ENCODE results near the gene PFKFB1. TPM values are rescaled to one million over a fixed set of nuclear protein-coding genes. Genes with fewer than 3 reads are reported as not detected.

The PFKFB1 gene
- total RNA-seq, result 0.58 TPM in 1 of 2 replicates, not detected in the other

DNA sequence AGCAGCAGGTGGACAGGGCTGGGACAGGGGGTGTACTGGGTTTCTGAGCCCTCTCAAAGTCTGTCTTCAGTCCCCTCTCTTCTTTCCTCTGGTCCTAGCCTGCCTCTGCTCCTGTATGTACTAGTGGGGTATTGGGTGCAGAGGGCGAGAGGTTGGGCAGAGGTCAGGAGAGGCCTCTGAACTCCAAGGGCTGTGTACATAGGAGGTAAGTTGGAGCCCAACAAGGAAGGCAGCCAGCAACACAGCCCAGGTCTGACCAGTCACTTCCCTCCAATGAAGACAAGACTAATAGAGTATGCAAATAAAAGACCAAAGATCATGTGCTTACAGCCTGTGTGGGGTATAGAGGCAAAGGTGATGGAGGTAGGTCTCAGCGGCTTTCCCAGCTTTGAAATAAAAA, at the start of gene PFKFB1:
Gene PFKFB1, minus strand, starts transcription at position 90 of the 400 bp plus-strand sequence. CDS start 181 bp downstream, outside the sequence.
- TF ChIP-seq, protein P1, sequence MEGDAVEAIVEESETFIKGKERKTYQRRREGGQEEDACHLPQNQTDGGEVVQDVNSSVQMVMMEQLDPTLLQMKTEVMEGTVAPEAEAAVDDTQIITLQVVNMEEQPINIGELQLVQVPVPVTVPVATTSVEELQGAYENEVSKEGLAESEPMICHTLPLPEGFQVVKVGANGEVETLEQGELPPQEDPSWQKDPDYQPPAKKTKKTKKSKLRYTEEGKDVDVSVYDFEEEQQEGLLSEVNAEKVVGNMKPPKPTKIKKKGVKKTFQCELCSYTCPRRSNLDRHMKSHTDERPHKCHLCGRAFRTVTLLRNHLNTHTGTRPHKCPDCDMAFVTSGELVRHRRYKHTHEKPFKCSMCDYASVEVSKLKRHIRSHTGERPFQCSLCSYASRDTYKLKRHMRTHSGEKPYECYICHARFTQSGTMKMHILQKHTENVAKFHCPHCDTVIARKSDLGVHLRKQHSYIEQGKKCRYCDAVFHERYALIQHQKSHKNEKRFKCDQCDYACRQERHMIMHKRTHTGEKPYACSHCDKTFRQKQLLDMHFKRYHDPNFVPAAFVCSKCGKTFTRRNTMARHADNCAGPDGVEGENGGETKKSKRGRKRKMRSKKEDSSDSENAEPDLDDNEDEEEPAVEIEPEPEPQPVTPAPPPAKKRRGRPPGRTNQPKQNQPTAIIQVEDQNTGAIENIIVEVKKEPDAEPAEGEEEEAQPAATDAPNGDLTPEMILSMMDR (conservative IDR thresholded peaks at IDR 0.05; ENCODE audit: low read depth, low read length), result no peak
- DNase-seq (ENCODE audit: low read depth), result no peak
- H3K4me3 ChIP-seq (ENCODE audit: low read depth, low read length), result no peak within 1 kb of the TSS

GRCh38 chrX:55041514-55041913, 47.5 kb upstream of the PFKFB1 start:
- TF ChIP-seq, protein P1 (conservative IDR thresholded peaks at IDR 0.05; ENCODE audit: low read depth, low read length), result no peak
- H3K4me3 ChIP-seq (ENCODE audit: low read depth, low read length), result no peak overlapping the region
- no peak for DNase-seq (ENCODE audit: low read depth)

DNA sequence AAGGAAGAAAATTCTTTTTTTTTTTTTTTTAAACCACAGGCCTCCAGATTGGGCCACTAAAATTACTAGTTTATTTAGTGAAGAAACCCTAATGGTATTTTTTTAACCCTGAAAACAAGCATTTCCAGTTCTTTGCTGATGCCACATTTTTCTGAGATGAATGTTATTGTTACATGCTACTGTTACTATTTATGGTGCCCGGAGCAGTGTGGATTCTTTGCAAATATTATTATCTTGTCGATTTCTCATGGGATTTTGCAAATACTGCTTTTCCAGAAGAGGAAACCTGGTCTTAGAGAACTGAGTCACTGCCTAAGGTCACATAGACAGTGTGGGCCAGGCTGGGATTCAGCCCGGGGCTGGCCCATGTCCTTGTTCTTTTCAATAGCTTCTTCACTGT, 45.5 kb upstream of the PFKFB1 start:
- no peak for DNase-seq (ENCODE audit: low read depth)
- TF ChIP-seq, protein P1 (conservative IDR thresholded peaks at IDR 0.05; ENCODE audit: low read depth, low read length), result no peak

DNA sequence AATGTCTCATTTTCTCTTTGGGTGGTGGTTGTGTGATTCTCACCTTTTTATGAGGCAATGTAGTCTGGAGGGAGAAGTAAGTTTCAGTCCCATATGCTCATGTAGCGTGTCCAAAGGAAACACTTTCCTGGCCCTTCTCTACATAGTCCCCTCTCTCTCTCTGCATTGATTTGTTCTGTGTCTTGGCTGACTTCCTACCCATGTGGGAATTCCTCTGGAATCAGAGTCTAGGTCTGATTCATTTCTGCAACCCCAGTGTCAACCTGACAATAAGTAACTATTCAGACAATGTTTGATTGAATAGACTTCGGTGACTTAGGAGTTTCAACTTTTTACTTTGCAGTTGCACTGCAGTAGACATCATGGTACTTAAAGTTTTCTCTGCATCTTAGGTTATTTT, 39.4 kb upstream of the PFKFB1 start:
- TF ChIP-seq, protein P1 (conservative IDR thresholded peaks at IDR 0.05; ENCODE audit: low read depth, low read length), result no peak
- peak; percentile 56 for DNase-seq (ENCODE audit: low read depth)
- H3K4me3 ChIP-seq (ENCODE audit: low read depth, low read length), result no peak overlapping the region

More for the DNA sequence above, 45.5 kb upstream of the PFKFB1 start:
- H3K4me3 ChIP-seq (ENCODE audit: low read depth, low read length), result no peak overlapping the region

- TF ChIP-seq, protein P1 (conservative IDR thresholded peaks at IDR 0.05; ENCODE audit: low read depth, low read length), result no peak
- H3K4me3 ChIP-seq (ENCODE audit: low read depth, low read length), result no peak within 1 kb of the TSS
- no peak for DNase-seq (ENCODE audit: low read depth)
These were observed 36.5 kb upstream of the PFKFB1 start, which contains the start of gene ALAS2 for GRCh38 chrX:55030271-55031205. TSS of gene ALAS2 (minus strand) at chrX:55030977. CDS start at chrX:55026000, 4,977 bp downstream.

GRCh38 chrX:55029291-55029690, 35.3 kb upstream of the PFKFB1 start:
- TF ChIP-seq, protein P1 (conservative IDR thresholded peaks at IDR 0.05; ENCODE audit: low read depth, low read length), result no peak

More at GRCh38 chrX:55029291-55029690, 35.3 kb upstream of the PFKFB1 start:
- no peak for DNase-seq (ENCODE audit: low read depth)
- H3K4me3 ChIP-seq (ENCODE audit: low read depth, low read length), result no peak overlapping the region
